Left ventricle myocardium inferior (tissue), 1 donor: ENCODE data around the gene OR2L3. TPM values are rescaled to one million over a fixed set of nuclear protein-coding genes. Genes with fewer than 3 reads are reported as not detected.

ENCODE experiments used
- DNase-seq: peaks from one replicate; pipeline ENCODE4 v3.0.0-alpha.2; 2020
- H3K27ac ChIP-seq: fragments of 200-600 bp; replicated peaks from 2 replicates; pipeline ENCODE4 v1.8.0; 2021
- H3K27me3 ChIP-seq: fragments of 200-600 bp; 2 replicates; pipeline ENCODE4 v1.8.0; 2021; ENCODE audit warnings: low read depth
- H3K36me3 ChIP-seq: fragments of 200-600 bp; 2 replicates; pipeline ENCODE4 v1.8.0; 2021
- H3K4me1 ChIP-seq: fragments of 200-600 bp; 2 replicates; pipeline ENCODE4 v1.8.0; 2021
- H3K4me3 ChIP-seq: fragments of 200-600 bp; 2 replicates; pipeline ENCODE4 v1.8.0; 2021; ENCODE audit warnings: mild to moderate bottlenecking, moderate library complexity
- H3K9me3 ChIP-seq: fragments of 200-600 bp; replicated peaks from 2 replicates; pipeline ENCODE4 v1.8.0; 2021
- CTCF ChIP-seq: fragments of 200-600 bp; IDR thresholded peaks from 2 replicates; pipeline ENCODE4 v1.8.0; 2021; ENCODE audit warnings: antibody characterized with exemption, mild to moderate bottlenecking, borderline replicate concordance
- intact Hi-C: fragments of 100-400 bp; cut with micrococcal nuclease; formaldehyde crosslinking; loops from one replicate; pipeline ENCODE4 v1.11.0; 2022
- total RNA-seq: library from RNA; stranded (reverse); fragmentation: NEBNext Ultra II Directional; extraction: Animal tissue kit (Norgen Biotek cat#: 25700); gene quantifications from one replicate; pipeline ENCODE4 v1.2.1, GENCODE V29; 2021
- donor health status: DM: no; HTN: yes; CAD: no; lungs with severe emphysema.

Gene OR2L3
- total RNA-seq, 1 donor from 2014 or later: not detected

GRCh38 chr1:248013229-248013710 is 33.4 kb upstream of the OR2L3 start, which contains the start of gene OR2L5:
OR2L5 (plus strand) TSS chr1:248013660; CDS start chr1:248021948, 8,288 bp downstream.
- TF ChIP-seq CTCF: no peak
- intact Hi-C loops: no loop called here
- H3K36me3 ChIP-seq: no peaks in the 10 kb centered on the region
- no peak within 1 kb of the TSS for H3K4me3 ChIP-seq
- H3K4me1 ChIP-seq: no peaks in the 10 kb centered on the region
- H3K9me3 ChIP-seq: peaks cover 47% of the 10 kb centered on the region
- H3K27me3 ChIP-seq: no peaks in the 10 kb centered on the region
- no peak within 1 kb of the TSS for H3K27ac ChIP-seq
- no peak for DNase-seq

GRCh38 chr1:248015803-248016202 is 30.8 kb upstream of the OR2L3 start:
- no peaks in the 10 kb centered on the region for H3K27me3 ChIP-seq
- no peaks in the 10 kb centered on the region for H3K36me3 ChIP-seq
- H3K27ac ChIP-seq: no peak overlapping the region
- no peak overlapping the region for H3K4me3 ChIP-seq
- H3K9me3 ChIP-seq: peaks cover 35% of the 10 kb centered on the region
- H3K4me1 ChIP-seq: no peaks in the 10 kb centered on the region
- TF ChIP-seq CTCF: no peak
- DNase-seq: no peak
- intact Hi-C loops: no loop called here

- no peaks in the 10 kb centered on the region for H3K36me3 ChIP-seq
- intact Hi-C loops: no loop called here
- no peak within 1 kb of the TSS for H3K4me3 ChIP-seq
- no peak within 1 kb of the TSS for H3K27ac ChIP-seq
- peaks cover 41% of the 10 kb centered on the region for H3K9me3 ChIP-seq
- no peaks in the 10 kb centered on the region for H3K27me3 ChIP-seq
- no peak for TF ChIP-seq CTCF
- H3K4me1 ChIP-seq: no peaks in the 10 kb centered on the region
- DNase-seq: no peak
Measured at GRCh38 chr1:248029770-248030169, 16.9 kb upstream of the OR2L3 start, which contains the start of gene OR2L2. OR2L2 (plus strand) TSS chr1:248030070; CDS start chr1:248038268, 8,198 bp downstream.

GRCh38 chr1:248045209-248045608 is 1.4 kb upstream of the OR2L3 start:
- Histone ChIP-seq H3K27me3 (no peaks in the 10 kb centered on the region), H3K9me3 (peaks cover 35% of the 10 kb centered on the region), H3K27ac (no peak overlapping the region), H3K36me3 (no peaks in the 10 kb centered on the region), H3K4me3 (no peak overlapping the region), H3K4me1 (no peaks in the 10 kb centered on the region)
- no peak for TF ChIP-seq CTCF
- intact Hi-C loops: no loop called here
- DNase-seq: no peak

GRCh38 chr1:248047008-248047407 is 372 bp downstream of the OR2L3 start:
- intact Hi-C loops: no loop called here
- Histone ChIP-seq H3K27me3 (no peaks in the 10 kb centered on the region), H3K36me3 (no peaks in the 10 kb centered on the region), H3K9me3 (peaks cover 36% of the 10 kb centered on the region), H3K4me3 (no peak overlapping the region), H3K27ac (no peak overlapping the region), H3K4me1 (no peaks in the 10 kb centered on the region)
- no peak for DNase-seq
- no peak for TF ChIP-seq CTCF
